IMR-90 (cell line): ENCODE data around the gene PISD. TPM values are rescaled to one million over a fixed set of nuclear protein-coding genes. Genes with fewer than 3 reads are reported as not detected.

Source experiments
- ATAC-seq: fragments of 200-7000 bp; cut with Tn5 transposase; 2 replicates; pipeline ENCODE4 v1.9.1; 2020; ENCODE audit warnings: low read depth, mild to moderate bottlenecking, moderate library complexity
- BruUV-seq: library from RNA; stranded (reverse); fragments of 400-500 nt; replicated peaks from 2 replicates; lab custom pipeline; 2021; lab: Mats Ljungman, UMichigan
- CTCF ChIA-PET: fragments of 300-600 bp; formaldehyde crosslinking; extraction: SDS; loops from one replicate; lab custom pipeline; 2021; ENCODE audit warnings: antibody characterized with exemption; lab: Yijun Ruan, JAX
- POLR2A ChIA-PET: fragments of 300-600 bp; sonication (Branson Sonifier 250); formaldehyde crosslinking; loops from one replicate; lab custom pipeline; 2022; ENCODE audit warnings: antibody characterized with exemption; ENCODE audit not compliant: unreplicated experiment; lab: Charles Lee
- DNase-seq: peaks from one replicate; pipeline ENCODE4 v3.0.0; 2013
- H2AFZ ChIP-seq: replicated peaks from 2 replicates; pipeline ENCODE3; 2013; ENCODE audit warnings: low read length, mild to moderate bottlenecking; ENCODE audit not compliant: poor library complexity
- H2AK5ac ChIP-seq: 2 replicates; pipeline ENCODE4 v1.6.1; 2013; ENCODE audit warnings: low read depth, low read length, inconsistent platforms
- H2AK9ac ChIP-seq: replicated peaks from 2 replicates; pipeline ENCODE3; 2013; ENCODE audit warnings: mild to moderate bottlenecking, low read depth, low read length, moderate library complexity; ENCODE audit not compliant: poor library complexity
- H2BK120ac ChIP-seq: 2 replicates; pipeline ENCODE4 v1.6.1; 2013; ENCODE audit warnings: low read depth, low read length, inconsistent platforms
- H2BK15ac ChIP-seq: 3 replicates; pipeline ENCODE4 v1.6.1; 2013; ENCODE audit warnings: low read depth, low read length, inconsistent platforms
- H2BK20ac ChIP-seq: 2 replicates; pipeline ENCODE4 v1.6.1; 2013; ENCODE audit warnings: low read depth, mild to moderate bottlenecking, inconsistent platforms, low read length, moderate library complexity
- H2BK5ac ChIP-seq: 2 replicates; pipeline ENCODE4 v1.6.1; 2013; ENCODE audit warnings: mild to moderate bottlenecking, low read depth, low read length, inconsistent platforms; ENCODE audit not compliant: poor library complexity, severe bottlenecking
- H3K14ac ChIP-seq: replicated peaks from 2 replicates; pipeline ENCODE4 v1.6.1; 2013; ENCODE audit warnings: low read depth, low read length, inconsistent platforms
- H3K18ac ChIP-seq: 2 replicates; pipeline ENCODE4 v1.6.1; 2013; ENCODE audit warnings: low read depth, low read length, control low read depth
- H3K23ac ChIP-seq: 2 replicates; pipeline ENCODE4 v1.6.1; 2013; ENCODE audit warnings: low read depth, low read length, inconsistent platforms
- H3K27ac ChIP-seq: 2 replicates; pipeline ENCODE4 v1.5.1; 2013; ENCODE audit warnings: mild to moderate bottlenecking, control low read depth, low read length; ENCODE audit not compliant: insufficient read depth
- H3K27me3 ChIP-seq: 2 replicates; pipeline ENCODE4 v1.6.1; 2013; ENCODE audit warnings: low read length; ENCODE audit not compliant: control insufficient read depth, insufficient read depth
- H3K36me3 ChIP-seq: 2 replicates; pipeline ENCODE4 v1.6.1; 2013; ENCODE audit warnings: low read length, mixed read lengths; ENCODE audit not compliant: control insufficient read depth, insufficient read depth
- H3K4ac ChIP-seq: 2 replicates; pipeline ENCODE4 v1.6.1; 2013; ENCODE audit warnings: low read depth, low read length, inconsistent platforms
- H3K4me1 ChIP-seq: 2 replicates; pipeline ENCODE4 v1.6.1; 2013; ENCODE audit warnings: low read length, mixed read lengths; ENCODE audit not compliant: control insufficient read depth, insufficient read depth
- H3K4me2 ChIP-seq: 2 replicates; pipeline ENCODE4 v1.6.1; 2013; ENCODE audit warnings: low read depth, mild to moderate bottlenecking, control low read depth, low read length, moderate library complexity
- H3K4me3 ChIP-seq: 2 replicates; pipeline ENCODE4 v1.5.1; 2013; ENCODE audit warnings: low read depth, mild to moderate bottlenecking, control low read depth, low read length, moderate library complexity; ENCODE audit not compliant: insufficient read depth
- H3K56ac ChIP-seq: 2 replicates; pipeline ENCODE4 v1.6.1; 2013; ENCODE audit warnings: low read length, inconsistent platforms; ENCODE audit not compliant: insufficient read depth; ENCODE audit errors: extremely low read depth
- H3K79me1 ChIP-seq, 2 experiments: 2 replicates each; pipeline ENCODE4 v1.6.1; 2013; ENCODE audit warnings: low read length in 2 of 2, inconsistent platforms in 1 of 2, low read depth in 1 of 2
- H3K9ac ChIP-seq: 2 replicates; pipeline ENCODE4 v1.6.1; 2013; ENCODE audit warnings: low read depth, low read length, control low read depth
- H3K9me1 ChIP-seq: 2 replicates; pipeline ENCODE4 v1.6.1; 2013; ENCODE audit warnings: low read length, inconsistent platforms; ENCODE audit not compliant: insufficient read depth
- H3K9me3 ChIP-seq: 2 replicates; pipeline ENCODE4 v1.6.1; 2013; ENCODE audit warnings: low read length; ENCODE audit not compliant: control insufficient read depth, insufficient read depth
- H4K20me1 ChIP-seq: 2 replicates; pipeline ENCODE4 v1.6.1; 2013; ENCODE audit warnings: low read length, inconsistent platforms; ENCODE audit not compliant: insufficient read depth
- H4K5ac ChIP-seq: 2 replicates; pipeline ENCODE4 v1.6.1; 2013; ENCODE audit warnings: mild to moderate bottlenecking, low read depth, low read length, control low read depth
- H4K8ac ChIP-seq, 2 experiments: 2 replicates each; pipeline ENCODE4 v1.6.1; 2013; ENCODE audit warnings: low read depth in 2 of 2, low read length in 2 of 2, control low read depth in 1 of 2, inconsistent platforms in 1 of 2
- H4K91ac ChIP-seq: 2 replicates; pipeline ENCODE4 v1.6.1; 2013; ENCODE audit warnings: low read depth, low read length, inconsistent platforms; ENCODE audit not compliant: insufficient read depth
- BHLHE40 ChIP-seq: fragments of 150-350 bp; IDR thresholded peaks from 2 replicates; pipeline ENCODE4 v1.6.1; 2016; ENCODE audit warnings: mild to moderate bottlenecking, low read depth, low read length
- CEBPB ChIP-seq: IDR thresholded peaks from 2 replicates; pipeline ENCODE4 v1.6.1; 2012; ENCODE audit warnings: low read depth, low read length, improper control_type of control experiment
- CHD1 ChIP-seq: IDR thresholded peaks from 2 replicates; pipeline ENCODE4 v1.6.1; 2012; ENCODE audit warnings: low read depth, low read length, improper control_type of control experiment
- MXI1 ChIP-seq: IDR thresholded peaks from 2 replicates; pipeline ENCODE4 v1.6.1; 2012; ENCODE audit warnings: low read depth, mild to moderate bottlenecking, low read length, moderate library complexity, borderline replicate concordance
- RCOR1 ChIP-seq: IDR thresholded peaks from 2 replicates; pipeline ENCODE4 v1.6.1; 2012; ENCODE audit warnings: mild to moderate bottlenecking, low read length, improper control_type of control experiment; ENCODE audit not compliant: insufficient replicate concordance
- WGBS, 2 experiments: methylation state at CpG; one replicate each; pipeline versions ENCODE4 v1.1.5 to v1.1.7; 2013; ENCODE audit warnings: missing lambda C conversion rate in 2 of 2; ENCODE audit not compliant: insufficient read length in 1 of 2; ENCODE audit errors: extremely low coverage in 2 of 2; 5-methylcytosine and 5-hydroxymethylcytosine counted together
- dilution Hi-C: fragments of 300-500 bp; cut with HindIII; formaldehyde crosslinking; loops from one replicate; pipeline ENCODE4 v1.14.3; 2018; ENCODE audit warnings: low sequenced_read_pairs; ENCODE audit not compliant: unreplicated experiment
- in situ Hi-C: fragments of 300-500 bp; cut with MboI; formaldehyde crosslinking; loops from 3 replicates; pipeline ENCODE4 v1.14.3; 2019; ENCODE audit warnings: low sequenced_read_pairs, inconsistent platforms, mixed read lengths
- intact Hi-C: fragments of 100-400 bp; cut with micrococcal nuclease; formaldehyde crosslinking; loops from 2 replicates; pipeline ENCODE4 v1.10.0; 2022
- polyA plus RNA-seq, 3 experiments: library from polyadenylated mRNA; depleted of rRNA; stranded (reverse); fragments of >200 nt; gene quantifications; 2 replicates each; pipeline ENCODE4 v1.2.3, GENCODE V29; 2012; ENCODE audit warnings: low replicate concordance in 1 of 3
- total RNA-seq: library from RNA; depleted of rRNA; stranded (reverse); fragments of >200 nt; gene quantifications from 2 replicates; pipeline ENCODE4 v1.2.3, GENCODE V29; 2012

The PISD gene
- total and polyA plus RNA-seq, 2 of the 4 experiments (the other 2 are of a cell fraction): 34.1 to 48.8 TPM

DNA sequence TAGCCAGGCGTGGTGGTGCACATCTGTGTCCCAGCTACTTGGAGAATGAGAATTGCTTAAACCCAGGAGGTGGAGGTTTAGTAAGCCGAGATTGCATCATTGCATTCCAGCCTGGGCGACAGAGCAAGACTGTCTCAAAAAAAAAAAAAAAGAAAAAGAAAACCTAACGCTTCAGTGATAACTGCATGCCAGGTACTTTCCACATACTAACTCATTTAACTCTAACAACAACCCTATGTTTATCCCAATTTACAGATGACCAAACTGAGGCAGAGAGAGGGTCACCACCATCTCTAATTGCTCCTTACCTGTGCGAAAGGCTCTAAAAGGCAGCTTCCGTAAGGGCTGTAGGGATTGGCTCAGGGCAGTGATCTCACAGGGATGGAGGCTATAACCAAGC, 11.6 kb downstream of the PISD start:
- no peaks in the 10 kb centered on the region for H3K27me3 ChIP-seq
- peak overlapping the region; percentile 61; the same call in 1 of the 2 replicates for H3K56ac ChIP-seq
- H3K14ac ChIP-seq: peak overlapping the region; percentile 88; the same call in 1 of the 2 replicates
- peak overlapping the region; percentile 99 for H2BK5ac ChIP-seq
- peak overlapping the region; percentile 98 for H3K4ac ChIP-seq
- H3K9ac ChIP-seq: 0 out of 2 replicates have a peak overlapping the region, but pooled peaks have one; percentile 49
- 0 out of 2 replicates have a peak, but pooled peaks have one; percentile 35 for TF ChIP-seq BHLHE40
- peak; percentile 80 for TF ChIP-seq RCOR1
- no peak for TF ChIP-seq MXI1
- TF ChIP-seq CHD1: no peak
- peak; percentile 97 for TF ChIP-seq CEBPB
- H3K4me1 ChIP-seq: peaks cover 26% of the 10 kb centered on the region
- H4K5ac ChIP-seq: peak overlapping the region; percentile 99
- H3K4me3 ChIP-seq: no peak overlapping the region
- ChIA-PET POLR2A (no interaction called here), CTCF (no interaction called here)
- peaks cover 10% of the 10 kb centered on the region; the same call in 1 of the 2 replicates for H4K20me1 ChIP-seq
- H4K8ac ChIP-seq: peak overlapping the region; percentile 75 to 97
- peak overlapping the region; percentile 60 for H2AFZ ChIP-seq
- H3K9me1 ChIP-seq: peaks cover 29% of the 10 kb centered on the region
- H2BK15ac ChIP-seq: peak overlapping the region; percentile 97; the same call in 2 of the 3 replicates
- H2AK9ac ChIP-seq: no peak overlapping the region
- DNase-seq (peak; percentile 89), ATAC-seq (peak; percentile 40)
- in situ Hi-C loops: no loop called here
- H3K4me2 ChIP-seq: peak overlapping the region; percentile 80; the same call in 1 of the 2 replicates
- no TSS peak for BruUV-seq
- dilution Hi-C loops: no loop called here
- peak overlapping the region; percentile 99 for H3K18ac ChIP-seq
- intact Hi-C loops: no loop called here
- peak overlapping the region; percentile 98 for H4K91ac ChIP-seq
- peak overlapping the region; percentile 93; the same call in 1 of the 2 replicates for H2BK20ac ChIP-seq
- H2BK120ac ChIP-seq: peak overlapping the region; percentile 97
- H3K9me3 ChIP-seq: no peaks in the 10 kb centered on the region
- H3K79me1 ChIP-seq: peaks cover 31 to 72% of the 10 kb centered on the region in 2 experiments
- H3K27ac ChIP-seq: peak overlapping the region; percentile 99
- WGBS, 2 experiments: no CpG with 5 or more reads among the region's 6 CpGs
- H2AK5ac ChIP-seq: peak overlapping the region; percentile 100
- peaks cover 10% of the 10 kb centered on the region for H3K36me3 ChIP-seq
- peak overlapping the region; percentile 88; the same call in 1 of the 2 replicates for H3K23ac ChIP-seq
